ENCODE measurements around the gene GBE1.

The GBE1 gene

DNA sequence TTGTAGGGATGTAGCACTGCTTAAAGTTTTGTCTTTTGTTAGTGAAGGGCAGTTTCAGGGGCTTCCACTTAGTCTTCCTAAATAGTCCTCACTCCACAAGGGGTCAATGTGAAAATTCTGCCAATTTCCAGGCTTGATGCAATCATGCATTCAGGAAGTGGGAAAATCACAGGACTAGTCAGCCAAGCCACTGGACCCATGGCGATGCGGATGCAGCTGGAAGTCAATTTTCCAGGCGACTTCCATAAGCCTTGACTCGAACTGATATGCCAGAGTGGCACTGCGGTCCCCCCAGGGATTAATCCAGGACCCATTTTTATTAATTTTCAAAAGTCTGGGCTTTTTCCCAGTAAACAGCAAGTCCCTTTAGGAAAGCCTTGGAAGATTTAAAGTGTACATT is 26.1 kb downstream of the GBE1 start:
- TF ChIP-seq, protein P1, sequence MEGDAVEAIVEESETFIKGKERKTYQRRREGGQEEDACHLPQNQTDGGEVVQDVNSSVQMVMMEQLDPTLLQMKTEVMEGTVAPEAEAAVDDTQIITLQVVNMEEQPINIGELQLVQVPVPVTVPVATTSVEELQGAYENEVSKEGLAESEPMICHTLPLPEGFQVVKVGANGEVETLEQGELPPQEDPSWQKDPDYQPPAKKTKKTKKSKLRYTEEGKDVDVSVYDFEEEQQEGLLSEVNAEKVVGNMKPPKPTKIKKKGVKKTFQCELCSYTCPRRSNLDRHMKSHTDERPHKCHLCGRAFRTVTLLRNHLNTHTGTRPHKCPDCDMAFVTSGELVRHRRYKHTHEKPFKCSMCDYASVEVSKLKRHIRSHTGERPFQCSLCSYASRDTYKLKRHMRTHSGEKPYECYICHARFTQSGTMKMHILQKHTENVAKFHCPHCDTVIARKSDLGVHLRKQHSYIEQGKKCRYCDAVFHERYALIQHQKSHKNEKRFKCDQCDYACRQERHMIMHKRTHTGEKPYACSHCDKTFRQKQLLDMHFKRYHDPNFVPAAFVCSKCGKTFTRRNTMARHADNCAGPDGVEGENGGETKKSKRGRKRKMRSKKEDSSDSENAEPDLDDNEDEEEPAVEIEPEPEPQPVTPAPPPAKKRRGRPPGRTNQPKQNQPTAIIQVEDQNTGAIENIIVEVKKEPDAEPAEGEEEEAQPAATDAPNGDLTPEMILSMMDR (IDR thresholded peaks at IDR 0.05; ENCODE audit: low read depth, low read length): no peak
- no peak for DNase-seq (ENCODE audit: extremely low read depth, low read depth)

DNA sequence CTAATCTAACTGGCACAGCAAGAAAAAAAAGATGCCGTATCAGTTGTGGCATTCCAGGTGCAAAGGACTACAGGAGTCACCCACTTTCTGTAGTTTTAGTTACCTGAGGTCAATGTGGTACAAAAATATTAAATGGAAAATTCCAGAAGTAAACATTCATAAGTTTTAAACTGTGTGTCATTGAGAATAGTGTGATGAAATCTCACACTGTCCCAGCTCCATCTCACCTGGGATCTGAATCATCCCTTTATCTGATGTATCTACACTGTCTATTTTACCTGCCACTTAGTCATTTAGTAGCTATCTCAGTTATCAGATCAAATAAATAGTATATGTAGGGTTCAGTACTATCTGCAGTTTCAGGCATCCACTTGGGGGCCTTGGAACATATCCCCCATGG is 26.7 kb downstream of the GBE1 start:
- TF ChIP-seq, protein P1 (IDR thresholded peaks at IDR 0.05; ENCODE audit: low read depth, low read length): no peak

DNA sequence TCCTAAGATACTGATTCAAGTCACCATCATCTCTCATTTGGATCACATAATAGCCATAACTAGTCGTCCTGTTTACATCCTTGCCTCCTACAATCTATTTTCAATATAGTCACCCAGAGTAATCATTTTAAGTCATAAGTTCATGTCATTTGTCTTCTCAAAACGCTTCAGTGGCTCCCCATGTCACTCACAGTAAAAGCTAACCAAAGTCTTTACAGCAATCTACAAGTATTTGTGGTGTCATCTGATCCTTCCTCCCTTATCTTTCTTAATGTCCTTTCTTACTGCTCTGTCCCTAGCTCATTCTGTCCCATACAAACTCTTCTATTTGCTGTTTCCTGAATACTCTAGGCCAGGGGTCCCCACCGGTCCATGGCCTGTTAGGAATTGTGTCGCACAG is 28.8 kb downstream of the GBE1 start:
- no peak for DNase-seq (ENCODE audit: extremely low read depth, low read depth)
- TF ChIP-seq, protein P1 (IDR thresholded peaks at IDR 0.05; ENCODE audit: low read depth, low read length): no peak

More for the DNA sequence above, 26.7 kb downstream of the GBE1 start:
- no peak for DNase-seq (ENCODE audit: extremely low read depth, low read depth)

DNA sequence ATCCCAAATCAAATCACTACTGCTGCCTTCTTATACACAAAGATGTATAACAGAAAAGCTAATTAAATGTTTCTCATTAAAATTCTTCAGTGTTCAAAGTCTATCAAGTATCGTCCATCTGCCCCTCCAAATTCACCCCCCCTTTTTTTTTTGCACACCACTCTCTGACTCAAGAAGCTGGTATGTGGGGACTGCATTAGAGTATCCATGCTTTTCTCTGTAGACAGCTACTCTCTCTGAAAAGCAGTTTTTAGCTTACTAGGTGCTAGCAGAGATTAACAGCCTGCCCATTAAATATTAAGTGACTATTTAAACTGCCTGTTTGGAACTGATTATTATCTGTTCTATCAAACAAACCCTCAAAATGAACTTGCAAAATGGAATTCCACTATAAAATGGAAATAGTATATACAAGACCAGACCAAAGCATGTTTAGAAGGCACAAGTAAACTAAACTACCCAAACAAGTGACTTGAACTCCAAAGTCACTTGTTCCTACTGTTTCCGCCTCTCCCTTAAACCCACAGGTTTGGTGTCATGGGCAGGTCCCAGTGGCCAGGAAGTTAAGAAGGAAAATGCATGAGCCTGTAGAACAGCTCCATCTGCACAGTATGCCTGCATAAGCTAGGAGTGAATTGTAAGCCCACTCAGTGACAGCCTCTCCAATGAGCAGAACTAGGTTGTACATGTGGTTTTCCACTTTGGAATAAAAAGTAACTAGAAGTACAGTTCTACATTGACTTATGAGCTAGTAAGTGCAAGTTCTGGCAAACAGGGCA is 32.5 kb downstream of the GBE1 start:
- TF ChIP-seq, protein P1 (IDR thresholded peaks at IDR 0.05; ENCODE audit: low read depth, low read length): no peak
- no peak for DNase-seq (ENCODE audit: extremely low read depth, low read depth)

DNA sequence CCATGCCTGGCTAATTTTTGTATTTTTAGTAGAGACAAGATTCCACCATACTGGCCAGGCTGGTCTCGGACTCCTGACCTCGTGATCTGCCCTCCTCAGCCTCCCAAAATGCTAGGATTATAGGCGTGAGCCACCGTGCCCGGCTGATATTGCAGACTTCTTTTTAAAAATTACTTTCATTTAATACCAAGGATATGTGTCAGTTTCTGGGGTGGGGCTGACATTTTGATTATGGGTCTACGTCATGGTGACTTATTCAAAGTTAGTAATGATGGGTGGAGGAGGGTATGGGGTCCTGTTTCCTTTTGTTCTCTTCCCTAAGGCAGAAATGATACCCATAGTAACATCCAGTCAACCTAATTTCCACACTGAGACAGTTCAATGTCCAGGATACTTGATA is 34.7 kb downstream of the GBE1 start:
- DNase-seq (ENCODE audit: extremely low read depth, low read depth): no peak
- TF ChIP-seq, protein P1 (IDR thresholded peaks at IDR 0.05; ENCODE audit: low read depth, low read length): no peak

DNA sequence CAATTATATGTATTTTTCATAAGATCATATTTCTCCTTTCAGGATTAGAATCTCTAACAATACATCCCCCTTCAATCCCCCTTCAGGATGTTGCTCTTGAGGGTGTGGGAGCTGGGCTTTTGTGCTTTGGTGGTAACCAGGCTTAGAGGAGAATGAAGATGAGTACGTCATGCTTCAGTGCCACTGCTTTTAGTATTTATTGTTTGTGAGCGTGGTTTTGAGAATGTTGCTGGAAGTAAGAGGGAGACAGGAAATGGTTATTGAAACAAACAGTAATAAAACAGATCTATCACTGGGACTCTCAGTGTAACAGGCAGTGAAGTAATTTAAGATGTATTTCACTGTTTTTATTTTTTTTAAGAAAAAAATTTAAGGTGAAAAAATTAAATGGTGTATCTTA is 35.3 kb downstream of the GBE1 start:
- no peak for DNase-seq (ENCODE audit: extremely low read depth, low read depth)
- TF ChIP-seq, protein P1 (IDR thresholded peaks at IDR 0.05; ENCODE audit: low read depth, low read length): no peak

DNA sequence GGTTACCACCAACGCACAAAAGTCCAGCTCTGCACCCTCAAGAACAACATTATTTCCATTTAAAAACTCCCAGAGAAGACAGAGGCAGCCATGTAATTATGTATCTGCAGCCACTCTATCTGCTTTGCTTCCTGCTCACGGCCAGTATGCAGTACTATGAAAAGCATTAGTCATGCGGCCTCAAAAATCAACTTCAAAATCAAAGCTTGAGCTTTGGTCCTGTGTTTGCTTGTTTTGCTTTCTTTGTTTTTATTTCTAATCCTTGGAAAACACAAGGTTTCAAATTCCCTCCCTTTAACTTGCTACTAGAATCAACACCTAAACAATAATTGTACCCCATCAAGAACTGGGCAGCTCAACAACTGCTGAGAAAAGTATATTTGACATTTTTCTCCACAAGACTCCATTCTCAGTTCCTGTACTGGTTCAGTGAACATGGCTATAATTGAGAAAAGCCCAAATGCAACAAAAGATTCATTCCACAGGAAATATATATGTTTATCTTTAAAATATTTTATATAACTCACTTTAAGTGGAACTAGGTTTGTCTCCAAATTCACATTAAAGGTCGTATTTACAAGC is 37.6 kb downstream of the GBE1 start:
- TF ChIP-seq, protein P1 (IDR thresholded peaks at IDR 0.05; ENCODE audit: low read depth, low read length): no peak
- no peak for DNase-seq (ENCODE audit: extremely low read depth, low read depth)
